Right hindlimb (tissue), 1 donor: ENCODE results near the gene AP3B2.
A peak's percentile ranks its signal among the peaks of the same experiment; 100 is the strongest.
"Not testable (repeated sequence)": the region's sequence is repeated elsewhere in the genome, so short reads cannot be mapped to it uniquely, and the experiment has no call there.

Source experiments
- DNase-seq: peaks from one replicate; pipeline ENCODE4 v3.0.0-alpha.2; 2018

AP3B2 gene

GRCh38 chr15:82647045-82647834, 62.4 kb downstream of the AP3B2 start, which contains the start of gene CPEB1:
Gene CPEB1, minus strand, starts transcription at chr15:82647363. Its CDS starts 18,904 bp downstream, at chr15:82628459.
- peak; percentile 35 for DNase-seq

GRCh38 chr15:82646250-82647044, 63.2 kb downstream of the AP3B2 start:
- no peak for DNase-seq

DNA sequence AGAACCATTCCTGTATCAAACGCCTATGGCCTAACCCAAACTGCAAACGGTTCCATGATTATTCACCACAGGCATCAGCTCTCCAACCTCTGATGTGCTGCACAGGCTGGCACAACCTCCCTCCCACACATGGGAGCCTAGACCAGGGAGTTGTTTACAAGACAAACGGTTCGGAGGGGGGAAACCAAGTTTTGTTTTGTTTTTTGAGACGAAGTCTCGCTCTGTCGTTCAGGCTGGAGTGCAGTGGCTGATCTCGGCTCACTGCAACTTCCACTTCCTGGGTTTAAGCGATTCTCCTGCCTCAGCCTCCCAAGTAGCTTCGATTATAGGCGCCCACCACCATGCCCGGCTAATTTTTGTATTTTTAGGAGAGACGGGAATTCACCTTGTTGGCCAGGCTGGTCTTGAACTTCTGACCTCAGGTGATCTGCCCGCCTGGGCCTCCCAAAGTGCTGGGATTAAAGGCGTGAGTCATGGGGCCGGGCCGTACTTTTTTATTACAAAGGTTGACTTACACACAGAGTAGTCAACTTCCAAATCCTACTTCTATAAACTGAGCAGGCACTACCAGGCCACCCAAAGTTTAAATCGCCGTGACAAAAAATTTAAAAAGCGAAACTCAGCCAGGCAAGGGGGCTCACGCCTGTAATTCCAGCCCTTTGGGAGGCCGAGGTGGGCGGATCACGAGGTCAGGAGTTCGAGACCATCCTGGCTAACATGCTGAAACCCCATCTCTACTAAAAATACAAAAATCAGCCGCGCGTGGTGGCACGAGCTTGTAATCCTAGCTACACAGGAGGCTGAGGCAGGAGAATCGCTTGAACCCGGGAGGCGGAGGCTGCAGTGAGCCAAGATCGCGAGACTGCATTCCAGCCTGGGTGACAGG, 64.5 kb downstream of the AP3B2 start:
- not testable (repeated sequence) for DNase-seq

DNA sequence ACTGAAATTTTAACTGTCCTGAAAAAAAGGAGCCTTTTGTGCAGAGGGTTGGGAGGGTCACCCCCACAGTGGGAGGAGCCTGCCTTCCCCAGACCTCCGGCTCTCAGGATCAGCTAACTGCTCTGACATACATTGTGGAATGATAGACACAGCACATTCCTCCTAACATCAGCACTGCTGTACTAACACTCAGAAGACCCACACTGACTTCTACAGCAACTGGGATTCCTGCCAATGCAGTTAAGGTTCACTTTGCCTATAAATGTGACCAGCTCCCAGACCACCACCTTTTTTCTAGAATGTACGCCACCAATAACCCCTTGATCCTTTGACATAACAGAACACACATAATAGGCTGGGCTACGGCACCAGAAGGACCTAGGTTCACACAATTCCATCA, 65.7 kb downstream of the AP3B2 start:
- no peak for DNase-seq

GRCh38 chr15:82642656-82643055, 67.0 kb downstream of the AP3B2 start:
- DNase-seq = no peak

GRCh38 chr15:82641129-82641798, 68.4 kb downstream of the AP3B2 start:
- no peak for DNase-seq

DNA sequence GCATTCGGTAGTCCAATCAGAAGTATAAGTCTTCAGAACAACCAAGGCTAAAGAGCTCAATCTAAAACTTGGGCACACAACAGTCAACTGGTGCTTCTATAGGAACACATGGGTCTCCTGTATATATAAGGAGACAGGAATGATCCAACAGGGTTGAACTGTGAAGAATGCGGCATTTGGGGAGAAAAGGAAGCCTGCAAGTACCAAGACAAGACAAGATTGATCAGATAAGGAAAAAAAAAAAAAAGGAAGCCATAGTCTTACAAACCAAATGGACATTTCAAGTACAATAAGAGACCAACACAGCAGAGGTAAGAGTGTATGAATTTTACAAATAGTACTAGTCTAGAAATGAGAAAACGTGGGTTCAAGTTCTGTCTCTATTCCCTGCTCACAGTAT, 69.0 kb downstream of the AP3B2 start:
- no peak for DNase-seq

DNA sequence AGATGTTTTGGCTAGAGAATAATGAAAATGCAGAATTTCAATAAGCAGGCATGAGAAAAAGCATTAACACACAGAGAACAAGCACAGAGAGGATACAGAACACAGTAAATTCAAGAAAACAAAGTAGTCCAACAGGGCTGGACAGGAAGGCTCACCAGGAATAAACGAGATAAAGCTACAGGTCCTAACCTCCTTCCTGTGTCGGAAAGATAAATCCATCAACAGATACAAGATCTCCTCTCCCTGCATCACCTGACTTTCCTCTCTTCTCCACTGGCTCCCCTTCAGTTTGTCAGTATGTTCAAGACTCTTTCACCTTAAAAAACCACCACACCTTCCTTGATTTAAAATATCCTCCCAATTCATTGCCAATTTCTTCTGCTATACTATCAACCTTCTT, 73.9 kb downstream of the AP3B2 start:
- no peak for DNase-seq

DNA sequence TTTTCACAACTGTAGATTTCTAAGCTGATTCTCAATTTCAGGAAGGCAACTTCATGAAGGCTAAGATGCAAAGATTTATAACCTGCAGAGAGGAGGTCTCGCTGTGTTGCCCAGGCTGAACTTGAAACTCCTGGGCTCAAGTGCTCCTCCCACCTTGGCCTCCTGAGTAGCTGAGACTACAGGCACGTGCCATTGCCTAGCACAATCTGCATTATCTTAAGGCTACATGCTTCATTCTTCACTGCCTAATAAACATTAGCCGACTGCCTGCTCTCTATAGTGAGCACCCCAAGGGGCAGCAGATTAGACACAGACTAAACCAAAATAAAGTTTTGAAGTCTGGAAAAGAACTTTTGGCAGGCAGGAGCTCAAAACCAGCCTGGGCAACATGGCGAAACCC, 79.6 kb downstream of the AP3B2 start:
- no peak for DNase-seq

GRCh38 chr15:82625136-82625535, 84.5 kb downstream of the AP3B2 start:
- DNase-seq = no peak

DNA sequence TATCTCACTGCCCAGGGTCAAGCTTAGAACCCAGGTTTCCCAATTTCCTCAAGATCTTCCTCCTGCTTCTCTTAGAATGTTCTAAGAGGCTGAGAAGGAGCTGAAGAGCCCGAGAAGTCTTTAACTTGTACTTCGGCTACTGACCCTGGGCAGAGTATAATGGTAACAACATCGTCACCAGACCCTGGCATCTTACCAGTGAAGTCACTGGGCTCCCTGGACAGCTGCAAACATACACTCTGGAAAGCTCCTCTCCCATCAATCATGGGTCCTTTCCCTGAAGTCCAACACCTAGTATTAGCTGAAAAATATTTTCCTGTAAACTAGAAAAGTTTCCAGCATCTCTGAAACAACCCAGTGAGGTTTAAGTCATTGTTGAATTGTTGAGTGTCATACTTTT, 85.2 kb downstream of the AP3B2 start:
- no peak for DNase-seq

DNA sequence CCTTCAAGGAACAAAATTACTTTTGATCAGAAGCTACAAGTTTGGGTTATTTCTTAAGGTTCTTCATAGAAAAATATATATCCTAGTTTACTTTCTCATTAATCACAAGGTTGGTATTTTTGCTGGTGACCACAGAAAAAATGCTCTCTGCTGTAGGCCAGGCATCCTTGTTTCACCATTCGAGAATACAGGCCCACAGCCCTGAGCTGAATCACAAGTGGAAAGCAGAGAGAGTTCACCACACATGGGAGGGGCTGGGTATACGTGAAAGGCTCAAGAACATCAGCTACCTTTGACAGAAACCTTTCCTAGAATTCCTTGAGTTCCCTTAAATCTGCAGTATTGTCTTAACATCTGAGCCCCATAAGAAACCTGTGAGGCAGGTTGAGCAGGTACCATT, 85.7 kb downstream of the AP3B2 start:
- DNase-seq = no peak

GRCh38 chr15:82621970-82622369, 87.7 kb downstream of the AP3B2 start:
- DNase-seq = no peak

DNA sequence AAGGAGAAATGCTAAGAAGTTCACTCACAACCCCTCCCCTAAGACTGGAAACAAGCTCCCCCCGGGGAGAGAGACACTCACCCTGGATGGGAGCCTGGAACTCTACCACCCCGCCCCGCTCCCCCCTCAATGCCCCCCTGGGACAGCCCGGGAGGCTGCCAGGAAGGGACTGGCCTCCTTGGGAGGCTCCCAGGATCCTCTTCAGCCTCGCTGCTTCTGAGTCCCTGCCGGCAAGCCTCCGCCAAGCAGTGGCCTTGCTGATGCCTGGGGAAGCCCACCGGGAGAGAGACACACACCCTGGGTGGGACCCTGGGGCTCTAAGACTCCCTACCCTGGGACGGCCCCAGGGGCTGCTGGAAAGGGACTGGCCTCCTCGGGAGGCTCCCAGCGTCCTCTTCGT, 95.9 kb downstream of the AP3B2 start:
- no peak for DNase-seq

- no peak for DNase-seq
Measured at GRCh38 chr15:82611348-82611747, 98.3 kb downstream of the AP3B2 start.
